ENCODE measurements around the gene DARS2.
"Not testable (repeated sequence)": the region's sequence is repeated elsewhere in the genome, so short reads cannot be mapped to it uniquely, and the experiment has no call there.

Gene DARS2

DNA sequence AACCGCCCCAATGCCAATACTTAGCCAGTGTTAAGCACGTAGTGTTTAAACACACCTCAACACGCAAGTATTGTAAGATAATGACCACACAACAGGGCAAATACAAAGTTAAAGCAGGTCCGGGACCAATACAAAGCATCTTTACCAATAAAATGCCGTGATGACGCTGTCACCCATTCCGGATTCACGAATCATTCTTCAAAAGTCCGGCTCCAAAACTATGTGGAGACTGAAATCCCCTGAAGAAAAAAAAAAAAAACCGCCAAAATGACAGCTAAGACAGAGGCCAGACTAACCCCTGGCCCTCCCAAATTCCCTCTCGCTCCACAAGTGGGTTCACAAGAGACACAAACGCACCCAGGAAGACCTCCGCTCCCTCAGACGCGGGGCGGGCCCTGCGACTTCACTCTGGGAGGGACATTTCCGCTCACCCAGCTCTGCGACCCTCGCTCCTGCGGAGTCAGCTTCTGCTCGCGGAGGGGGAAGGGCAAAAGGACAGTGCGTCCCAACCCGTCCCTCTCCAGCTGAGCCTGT lies 625 bp upstream of the DARS2 start:
- H3K36me3 ChIP-seq (ENCODE audit: control insufficient read depth in 2 of 2, insufficient read depth in 2 of 2, low read length in 2 of 2): no peaks in the 10 kb centered on the region
- peaks cover 7% of the 10 kb centered on the region for H3K4me1 ChIP-seq (ENCODE audit: control insufficient read depth, insufficient read depth, low read length)

DNA sequence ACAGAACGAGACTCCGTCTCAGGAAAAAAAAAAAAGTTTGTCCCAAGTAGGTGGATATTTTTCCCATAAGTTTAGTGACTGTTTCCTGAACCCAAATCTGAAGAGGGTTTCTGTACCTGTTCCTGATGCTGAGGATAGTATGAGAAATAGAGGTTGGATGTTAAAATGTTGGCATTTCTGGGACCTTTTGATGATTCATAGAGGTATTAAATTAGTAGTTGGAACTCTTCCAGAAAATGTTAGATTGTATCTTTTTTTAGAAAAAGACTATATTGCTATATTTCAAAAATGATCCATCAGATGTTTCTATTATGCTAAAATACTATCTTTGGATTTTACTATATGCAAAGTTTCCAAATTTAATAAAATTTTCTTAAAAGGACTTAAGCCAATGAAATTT lies 3.1 kb downstream of the DARS2 start:
- Histone ChIP-seq H3K4me3 (ENCODE audit: low read length in 2 of 2) (no peak overlapping the region), H3K27ac (ENCODE audit: low read length) (no peak overlapping the region), H3K4me1 (ENCODE audit: control insufficient read depth, insufficient read depth, low read length) (peaks cover 7% of the 10 kb centered on the region), H3K27me3 (ENCODE audit: control insufficient read depth in 1 of 2, insufficient read depth in 2 of 2, low read length in 2 of 2) (no peaks in the 10 kb centered on the region), H3K9me3 (ENCODE audit: control insufficient read depth in 2 of 2, low read length in 2 of 2) (no peaks in the 10 kb centered on the region), H3K36me3 (ENCODE audit: control insufficient read depth in 2 of 2, insufficient read depth in 2 of 2, low read length in 2 of 2) (peaks cover 0 to 6% of the 10 kb centered on the region in 2 donors), H3K9ac (ENCODE audit: low read length in 2 of 2) (no peak overlapping the region)

More for the DNA sequence above, 625 bp upstream of the DARS2 start:
- peak overlapping the region; percentile 91 for H3K27ac ChIP-seq (ENCODE audit: low read length)
- peak overlapping the region; percentile 77 to 95 for H3K4me3 ChIP-seq (ENCODE audit: low read length in 2 of 2)
- H3K27me3 ChIP-seq (ENCODE audit: control insufficient read depth in 1 of 2, insufficient read depth in 2 of 2, low read length in 2 of 2): no peaks in the 10 kb centered on the region
- no peaks in the 10 kb centered on the region for H3K9me3 ChIP-seq (ENCODE audit: control insufficient read depth in 2 of 2, low read length in 2 of 2)
- peak overlapping the region; percentile 82 to 96 for H3K9ac ChIP-seq (ENCODE audit: low read length in 2 of 2)

DNA sequence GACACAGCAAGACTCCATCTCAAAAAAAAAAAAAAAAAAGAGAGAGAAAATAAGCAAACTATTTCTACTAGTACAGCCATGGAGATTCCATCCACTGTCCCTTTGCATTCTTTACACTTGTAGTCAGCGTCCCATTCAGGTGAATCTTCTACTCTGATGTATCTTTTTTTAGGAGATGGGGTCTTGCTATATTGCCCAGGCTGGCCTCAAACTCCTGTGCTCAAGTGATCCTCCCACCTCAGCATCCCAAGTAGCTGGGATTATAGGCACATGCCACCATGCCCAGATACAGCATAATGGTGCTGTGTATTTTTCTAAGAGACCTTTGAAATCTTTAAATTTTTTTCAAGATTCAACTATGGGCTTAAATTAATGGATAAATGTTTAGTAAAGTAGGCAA lies 8.3 kb downstream of the DARS2 start:
- Histone ChIP-seq H3K9me3 (ENCODE audit: control insufficient read depth in 2 of 2, low read length in 2 of 2) (no peaks in the 10 kb centered on the region), H3K27ac (ENCODE audit: low read length) (no peak overlapping the region), H3K27me3 (ENCODE audit: control insufficient read depth in 1 of 2, insufficient read depth in 2 of 2, low read length in 2 of 2) (no peaks in the 10 kb centered on the region), H3K36me3 (ENCODE audit: control insufficient read depth in 2 of 2, insufficient read depth in 2 of 2, low read length in 2 of 2) (peaks cover 17 to 22% of the 10 kb centered on the region in 2 donors), H3K4me1 (ENCODE audit: control insufficient read depth, insufficient read depth, low read length) (no peaks in the 10 kb centered on the region), H3K9ac (ENCODE audit: low read length in 2 of 2) (no peak overlapping the region), H3K4me3 (ENCODE audit: low read length in 2 of 2) (no peak overlapping the region)

DNA sequence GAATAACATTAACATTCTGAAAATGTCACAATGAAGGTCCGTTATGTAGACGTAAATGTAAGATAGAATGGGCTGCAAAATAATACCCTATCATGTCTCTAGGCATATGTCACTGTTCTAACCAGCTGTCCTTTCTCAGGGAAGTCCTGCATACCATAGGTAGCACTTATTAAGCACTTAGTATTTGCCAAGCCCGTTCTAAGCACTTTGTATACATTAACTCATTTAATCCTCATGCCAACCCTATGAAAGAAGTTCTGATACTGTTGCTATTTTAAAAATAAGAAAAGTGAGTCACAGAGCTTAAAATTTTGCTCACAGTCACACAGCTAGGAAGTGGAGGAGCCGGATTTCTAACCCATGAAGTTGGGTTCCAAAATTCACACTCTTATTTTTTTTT lies 27.6 kb downstream of the DARS2 start:
- Histone ChIP-seq H3K4me3 (ENCODE audit: low read length in 2 of 2) (no peak overlapping the region), H3K4me1 (ENCODE audit: control insufficient read depth, insufficient read depth, low read length) (no peaks in the 10 kb centered on the region), H3K27ac (ENCODE audit: low read length) (no peak overlapping the region), H3K9ac (ENCODE audit: low read length in 2 of 2) (no peak overlapping the region), H3K36me3 (ENCODE audit: control insufficient read depth in 2 of 2, insufficient read depth in 2 of 2, low read length in 2 of 2) (peaks cover 5 to 6% of the 10 kb centered on the region in 2 donors), H3K27me3 (ENCODE audit: control insufficient read depth in 1 of 2, insufficient read depth in 2 of 2, low read length in 2 of 2) (no peaks in the 10 kb centered on the region), H3K9me3 (ENCODE audit: control insufficient read depth in 2 of 2, low read length in 2 of 2) (no peaks in the 10 kb centered on the region)

DNA sequence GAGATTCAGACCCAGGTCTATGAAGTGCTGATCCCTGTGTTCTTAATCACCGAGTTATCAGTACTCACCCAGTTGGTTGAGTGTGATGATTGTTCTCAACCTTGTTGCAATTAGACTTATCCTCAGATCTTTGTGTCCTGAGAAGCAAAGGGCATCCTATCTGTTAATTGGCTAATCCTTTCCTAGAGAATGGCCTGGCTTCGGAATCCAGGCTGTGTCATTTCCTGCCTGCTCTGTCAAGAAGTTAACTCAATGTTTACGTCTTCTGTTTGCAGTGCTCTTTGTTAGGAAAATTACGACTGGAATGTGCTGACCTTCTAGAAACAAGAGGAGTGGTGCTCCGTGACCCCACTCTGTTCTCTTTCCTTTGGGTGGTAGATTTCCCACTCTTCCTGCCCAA lies 28.6 kb downstream of the DARS2 start:
- H3K9me3 ChIP-seq (ENCODE audit: control insufficient read depth in 2 of 2, low read length in 2 of 2): no peaks in the 10 kb centered on the region
- H3K36me3 ChIP-seq (ENCODE audit: control insufficient read depth in 2 of 2, insufficient read depth in 2 of 2, low read length in 2 of 2): peaks cover 6 to 9% of the 10 kb centered on the region in 2 donors
- H3K27ac ChIP-seq (ENCODE audit: low read length): no peak overlapping the region
- no peak overlapping the region for H3K9ac ChIP-seq (ENCODE audit: low read length in 2 of 2)
- no peaks in the 10 kb centered on the region for H3K27me3 ChIP-seq (ENCODE audit: control insufficient read depth in 1 of 2, insufficient read depth in 2 of 2, low read length in 2 of 2)
- H3K4me1 ChIP-seq (ENCODE audit: control insufficient read depth, insufficient read depth, low read length): no peaks in the 10 kb centered on the region
- H3K4me3 ChIP-seq (ENCODE audit: low read length in 2 of 2): peak overlapping the region in 1 of 2 donors; percentile 16

DNA sequence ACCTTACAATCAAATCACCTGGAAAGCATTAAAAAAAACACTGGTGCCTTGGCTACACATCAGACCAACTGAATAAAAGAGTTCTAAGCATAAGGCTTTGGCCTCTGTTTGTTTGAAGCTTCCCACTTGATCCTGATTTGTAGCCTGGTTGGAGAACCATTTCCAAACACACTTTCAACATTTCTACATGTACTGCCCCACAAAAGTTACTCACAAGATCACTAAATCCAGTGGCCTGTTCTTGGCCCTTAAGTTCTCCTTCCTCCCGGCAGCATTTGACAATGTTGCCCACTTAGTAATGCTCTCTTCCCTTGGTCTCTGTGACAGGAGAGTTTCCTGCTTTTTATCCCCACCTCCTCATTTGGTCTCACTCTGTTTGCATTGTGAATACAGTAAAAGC lies 31.5 kb downstream of the DARS2 start:
- peaks cover 6 to 9% of the 10 kb centered on the region in 2 donors for H3K36me3 ChIP-seq (ENCODE audit: control insufficient read depth in 2 of 2, insufficient read depth in 2 of 2, low read length in 2 of 2)
- H3K9ac ChIP-seq (ENCODE audit: low read length in 2 of 2): no peak overlapping the region
- H3K9me3 ChIP-seq (ENCODE audit: control insufficient read depth in 2 of 2, low read length in 2 of 2): no peaks in the 10 kb centered on the region
- no peaks in the 10 kb centered on the region for H3K27me3 ChIP-seq (ENCODE audit: control insufficient read depth in 1 of 2, insufficient read depth in 2 of 2, low read length in 2 of 2)
- H3K4me1 ChIP-seq (ENCODE audit: control insufficient read depth, insufficient read depth, low read length): no peaks in the 10 kb centered on the region
- no peak overlapping the region for H3K27ac ChIP-seq (ENCODE audit: low read length)
- H3K4me3 ChIP-seq (ENCODE audit: low read length in 2 of 2): no peak overlapping the region

DNA sequence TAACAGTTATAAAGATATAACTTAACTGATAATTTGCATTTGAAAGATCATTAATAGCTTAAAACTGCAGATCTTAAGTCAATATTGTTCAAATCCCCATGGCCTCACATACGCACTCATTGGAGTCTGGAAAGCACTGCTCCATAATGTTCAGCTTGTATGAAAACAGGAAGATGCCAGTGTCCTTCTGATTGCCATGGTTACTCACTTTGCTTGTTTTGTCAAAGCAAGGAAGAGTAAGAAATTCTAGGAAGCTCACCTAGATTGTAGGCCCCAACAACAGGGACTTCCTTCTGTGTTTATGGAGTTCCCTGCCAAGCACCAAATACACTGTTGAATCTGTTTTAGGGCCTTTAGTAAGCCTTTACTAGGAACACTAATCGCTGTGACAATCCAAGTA lies 32.4 kb downstream of the DARS2 start:
- Histone ChIP-seq H3K27ac (ENCODE audit: low read length) (no peak overlapping the region), H3K36me3 (ENCODE audit: control insufficient read depth in 2 of 2, insufficient read depth in 2 of 2, low read length in 2 of 2) (peaks cover 6 to 9% of the 10 kb centered on the region in 2 donors), H3K27me3 (ENCODE audit: control insufficient read depth in 1 of 2, insufficient read depth in 2 of 2, low read length in 2 of 2) (no peaks in the 10 kb centered on the region), H3K4me1 (ENCODE audit: control insufficient read depth, insufficient read depth, low read length) (no peaks in the 10 kb centered on the region), H3K9ac (ENCODE audit: low read length in 2 of 2) (no peak overlapping the region), H3K9me3 (ENCODE audit: control insufficient read depth in 2 of 2, low read length in 2 of 2) (no peaks in the 10 kb centered on the region), H3K4me3 (ENCODE audit: low read length in 2 of 2) (no peak overlapping the region)

DNA sequence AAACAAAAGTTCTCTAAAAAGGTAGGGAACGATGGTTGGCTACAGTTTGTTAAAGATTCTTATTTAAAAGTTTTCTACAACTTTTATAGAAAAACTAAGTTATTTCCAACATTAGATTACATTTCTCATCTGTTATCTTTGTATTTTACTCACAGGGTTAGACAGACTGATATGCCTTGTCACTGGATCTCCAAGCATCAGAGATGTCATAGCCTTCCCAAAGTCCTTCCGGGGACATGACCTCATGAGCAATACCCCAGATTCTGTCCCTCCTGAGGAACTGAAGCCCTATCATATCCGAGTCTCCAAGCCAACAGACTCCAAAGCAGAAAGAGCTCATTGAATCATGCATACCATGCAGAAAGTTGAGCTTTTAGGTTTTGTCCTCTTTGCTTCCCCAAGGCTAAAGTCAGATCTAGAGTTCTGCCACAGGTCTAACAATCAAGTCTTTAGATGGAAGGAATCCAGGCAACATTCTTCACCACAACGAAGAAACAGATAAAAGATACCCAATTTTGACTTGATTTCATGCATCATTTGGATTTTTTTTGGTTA lies 33.0 kb downstream of the DARS2 start:
- H3K27me3 ChIP-seq (ENCODE audit: control insufficient read depth in 1 of 2, insufficient read depth in 2 of 2, low read length in 2 of 2): no peaks in the 10 kb centered on the region
- no peaks in the 10 kb centered on the region for H3K4me1 ChIP-seq (ENCODE audit: control insufficient read depth, insufficient read depth, low read length)
- no peak overlapping the region for H3K27ac ChIP-seq (ENCODE audit: low read length)
- H3K36me3 ChIP-seq (ENCODE audit: control insufficient read depth in 2 of 2, insufficient read depth in 2 of 2, low read length in 2 of 2): peaks cover 6 to 9% of the 10 kb centered on the region in 2 donors
- no peak overlapping the region for H3K9ac ChIP-seq (ENCODE audit: low read length in 2 of 2)
- no peaks in the 10 kb centered on the region for H3K9me3 ChIP-seq (ENCODE audit: control insufficient read depth in 2 of 2, low read length in 2 of 2)
- no peak overlapping the region for H3K4me3 ChIP-seq (ENCODE audit: low read length in 2 of 2)

DNA sequence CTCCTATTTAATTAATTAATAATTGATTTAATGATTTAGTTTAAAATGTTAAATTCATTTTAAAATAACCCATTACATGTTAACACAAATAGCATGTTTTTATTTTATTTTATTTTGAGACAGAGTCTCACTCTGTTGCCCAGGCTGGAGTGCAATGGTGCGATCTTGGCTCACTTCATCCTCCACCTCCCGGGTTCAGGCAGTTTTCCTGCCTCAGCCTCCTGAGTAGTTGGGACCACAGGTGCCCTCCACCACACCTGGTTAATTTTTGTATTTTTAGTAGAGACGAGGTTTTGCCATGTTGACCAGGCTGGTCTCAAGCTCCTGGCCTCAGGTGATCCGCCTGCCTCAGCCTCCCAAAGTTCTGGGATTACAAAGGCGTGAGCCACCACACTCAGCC lies 35.1 kb downstream of the DARS2 start:
- peaks cover 26 to 27% of the 10 kb centered on the region in 2 donors for H3K36me3 ChIP-seq (ENCODE audit: control insufficient read depth in 2 of 2, insufficient read depth in 2 of 2, low read length in 2 of 2)
- H3K9ac ChIP-seq (ENCODE audit: low read length in 2 of 2); H3K27ac ChIP-seq (ENCODE audit: low read length): not testable (repeated sequence)

DNA sequence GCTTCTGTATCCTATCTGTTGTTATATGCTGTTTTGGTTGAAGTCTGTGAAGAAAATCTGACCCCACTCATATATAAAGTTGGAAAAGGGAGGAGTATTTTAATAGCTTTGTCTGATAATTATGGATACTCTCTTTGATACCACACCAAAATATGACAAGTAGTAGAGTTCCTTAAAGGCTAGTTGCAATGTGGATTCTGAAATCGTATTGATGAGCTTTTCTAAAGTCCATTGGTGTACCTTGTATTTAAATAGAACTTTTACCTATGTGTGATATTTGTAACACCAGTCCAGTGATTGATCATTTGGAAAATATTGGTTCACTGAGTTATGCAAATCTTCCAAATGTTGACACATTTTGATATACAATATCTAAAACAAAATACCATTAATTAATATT lies 35.6 kb downstream of the DARS2 start:
- peaks cover 30 to 31% of the 10 kb centered on the region in 2 donors for H3K36me3 ChIP-seq (ENCODE audit: control insufficient read depth in 2 of 2, insufficient read depth in 2 of 2, low read length in 2 of 2)
- no peaks in the 10 kb centered on the region for H3K27me3 ChIP-seq (ENCODE audit: control insufficient read depth in 1 of 2, insufficient read depth in 2 of 2, low read length in 2 of 2)
- no peaks in the 10 kb centered on the region for H3K4me1 ChIP-seq (ENCODE audit: control insufficient read depth, insufficient read depth, low read length)
- H3K4me3 ChIP-seq (ENCODE audit: low read length in 2 of 2): no peak overlapping the region
- no peak overlapping the region for H3K9ac ChIP-seq (ENCODE audit: low read length in 2 of 2)
- no peak overlapping the region for H3K27ac ChIP-seq (ENCODE audit: low read length)
- no peaks in the 10 kb centered on the region for H3K9me3 ChIP-seq (ENCODE audit: control insufficient read depth in 2 of 2, low read length in 2 of 2)

More for the DNA sequence above, 35.1 kb downstream of the DARS2 start:
- H3K4me1 ChIP-seq (ENCODE audit: control insufficient read depth, insufficient read depth, low read length); H3K4me3 ChIP-seq (ENCODE audit: low read length in 2 of 2); H3K27me3 ChIP-seq (ENCODE audit: control insufficient read depth in 1 of 2, insufficient read depth in 2 of 2, low read length in 2 of 2); H3K9me3 ChIP-seq (ENCODE audit: control insufficient read depth in 2 of 2, low read length in 2 of 2): not testable (repeated sequence)

DNA sequence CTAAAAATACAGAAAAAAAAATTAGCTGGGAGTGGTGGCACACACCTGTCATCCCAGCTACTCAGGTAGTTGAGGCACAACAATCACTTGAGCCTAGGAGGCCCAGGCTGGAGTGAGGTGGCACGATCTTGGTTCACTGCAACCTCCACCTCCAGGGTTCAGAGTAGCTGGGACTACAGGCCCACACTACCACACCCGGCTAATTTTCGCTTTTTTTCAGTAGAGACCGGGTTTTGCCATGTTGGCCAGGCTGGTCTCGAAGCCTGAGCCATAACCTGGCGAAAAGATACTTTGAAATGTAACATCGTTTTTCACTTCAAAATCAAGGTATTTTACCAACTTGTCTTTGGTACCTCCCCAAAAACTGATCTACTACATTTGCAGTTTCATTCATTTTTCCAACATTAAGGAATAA lies 37.3 kb downstream of the DARS2 start:
- no peak overlapping the region for H3K9ac ChIP-seq (ENCODE audit: low read length in 2 of 2)
- no peaks in the 10 kb centered on the region for H3K27me3 ChIP-seq (ENCODE audit: control insufficient read depth in 1 of 2, insufficient read depth in 2 of 2, low read length in 2 of 2)
- H3K36me3 ChIP-seq (ENCODE audit: control insufficient read depth in 2 of 2, insufficient read depth in 2 of 2, low read length in 2 of 2): peaks cover 28 to 31% of the 10 kb centered on the region in 2 donors
- H3K4me3 ChIP-seq (ENCODE audit: low read length in 2 of 2): no peak overlapping the region
- no peaks in the 10 kb centered on the region for H3K9me3 ChIP-seq (ENCODE audit: control insufficient read depth in 2 of 2, low read length in 2 of 2)
- no peaks in the 10 kb centered on the region for H3K4me1 ChIP-seq (ENCODE audit: control insufficient read depth, insufficient read depth, low read length)
- no peak overlapping the region for H3K27ac ChIP-seq (ENCODE audit: low read length)
